GM21381 (cell line): ENCODE data around the gene EML6.

Source experiments
- ATAC-seq: cut with Tn5 transposase; IDR thresholded peaks from one replicate; pipeline ENCODE4 v1.9.1; 2021; ENCODE audit warnings: mild to moderate bottlenecking, moderate library complexity; ENCODE audit not compliant: unreplicated experiment

EML6 gene

GRCh38 chr2:54957321-54957999 is 234.0 kb downstream of the EML6 start:
- ATAC-seq, result no peak

GRCh38 chr2:54958717-54959371 is 235.4 kb downstream of the EML6 start:
- ATAC-seq, result no peak

GRCh38 chr2:54960164-54960563 is 236.7 kb downstream of the EML6 start:
- no peak for ATAC-seq

GRCh38 chr2:54962511-54962910 is 239.0 kb downstream of the EML6 start:
- no peak for ATAC-seq

GRCh38 chr2:54962935-54963440 is 239.5 kb downstream of the EML6 start:
- ATAC-seq, result no peak

- no peak for ATAC-seq
These were observed 240.0 kb downstream of the EML6 start for GRCh38 chr2:54963476-54963875.

GRCh38 chr2:54964271-54964670 is 240.8 kb downstream of the EML6 start:
- no peak for ATAC-seq

- ATAC-seq, result no peak
These were observed 241.4 kb downstream of the EML6 start for GRCh38 chr2:54964816-54965215.

GRCh38 chr2:54965425-54965824 is 242.0 kb downstream of the EML6 start:
- ATAC-seq, result no peak

- ATAC-seq, result no peak
These were observed 242.8 kb downstream of the EML6 start for GRCh38 chr2:54966165-54966832.

- no peak for ATAC-seq
These were observed 243.4 kb downstream of the EML6 start for GRCh38 chr2:54966837-54967236.

- ATAC-seq, result no peak
These were observed 243.8 kb downstream of the EML6 start for GRCh38 chr2:54967269-54967668.

- ATAC-seq, result no peak
These were observed 244.4 kb downstream of the EML6 start for GRCh38 chr2:54967759-54968365.

- ATAC-seq, result no peak
These were observed 245.2 kb downstream of the EML6 start for GRCh38 chr2:54968561-54969218.

GRCh38 chr2:54969295-54969939 is 246.0 kb downstream of the EML6 start:
- no peak for ATAC-seq

GRCh38 chr2:54969940-54970338 is 246.5 kb downstream of the EML6 start:
- no peak for ATAC-seq

GRCh38 chr2:54975175-54975574 is 251.7 kb downstream of the EML6 start:
- ATAC-seq, result no peak

- no peak for ATAC-seq
These were observed 252.4 kb downstream of the EML6 start for GRCh38 chr2:54975598-54976492.

GRCh38 chr2:54977149-54977548 is 253.7 kb downstream of the EML6 start:
- ATAC-seq, result peak; percentile 88
